Brain microvascular endothelial cell (primary cell): ENCODE results near the gene NRXN2.

ENCODE experiments used
- DNase-seq: peaks from one replicate; pipeline ENCODE4 v3.0.0-alpha.2; 2020
- H3K27ac ChIP-seq: fragments of 250-450 bp; sonication (Bioruptor Pico); 2 replicates; pipeline ENCODE4 v1.5.1; 2020; ENCODE audit warnings: mild to moderate bottlenecking, moderate library complexity
- H3K27me3 ChIP-seq: fragments of 250-450 bp; sonication (Bioruptor Pico); replicated peaks from 2 replicates; pipeline ENCODE4 v1.5.1; 2020; ENCODE audit warnings: mild to moderate bottlenecking
- H3K36me3 ChIP-seq: fragments of 250-450 bp; sonication (Bioruptor Pico); replicated peaks from 2 replicates; pipeline ENCODE4 v1.5.1; 2020; ENCODE audit warnings: mild to moderate bottlenecking
- H3K4me3 ChIP-seq: 2 replicates; pipeline ENCODE4 v1.5.1; 2011; ENCODE audit warnings: low read depth, mild to moderate bottlenecking, control low read depth, low read length, moderate library complexity
- in situ Hi-C: cut with HindIII; loops from 2 replicates; pipeline ENCODE4 v1.10.0; 2017; ENCODE audit warnings: low sequenced_read_pairs, low pct_ligation_motif_present
- TF ChIP-seq, protein P1 (sequence below): IDR thresholded peaks from 2 replicates; pipeline ENCODE4 v1.5.1; 2011; ENCODE audit warnings: low read depth, mild to moderate bottlenecking, moderate library complexity, low read length, control low read depth, inconsistent platforms; ENCODE audit errors: missing control alignments

NRXN2 gene

DNA sequence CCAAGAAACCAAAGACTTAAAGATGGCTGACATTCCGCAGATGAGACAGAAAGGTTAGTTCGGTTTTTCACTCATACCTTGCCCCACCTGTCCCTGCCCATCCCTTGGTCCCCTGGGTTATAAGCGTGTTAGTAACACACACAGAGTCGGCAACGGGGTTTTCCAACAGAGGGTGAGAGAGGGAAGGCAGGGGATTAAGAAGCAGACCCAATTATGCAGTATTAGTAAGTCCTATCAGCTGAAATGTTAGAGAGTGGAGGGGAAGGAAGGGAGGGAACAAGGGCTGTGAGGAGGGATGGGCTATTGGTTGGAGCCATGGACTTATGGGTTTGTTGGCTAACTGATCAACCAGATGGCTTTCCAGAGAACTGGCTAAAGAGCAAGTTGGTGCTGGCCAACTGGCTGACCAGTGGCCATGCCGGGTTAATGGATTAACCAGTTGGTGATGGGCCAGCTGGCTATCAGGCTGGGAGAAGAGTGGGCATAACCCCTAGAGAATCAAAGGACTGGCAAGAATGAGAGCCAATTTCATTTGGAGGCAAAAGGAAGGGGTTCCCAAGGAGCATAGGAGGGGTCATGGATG is 45.5 kb downstream of the NRXN2 start:
- peaks cover 2% of the 10 kb centered on the region for H3K27me3 ChIP-seq
- H3K4me3 ChIP-seq = no peak overlapping the region
- in situ Hi-C loops = no loop called here
- no peaks in the 10 kb centered on the region for H3K36me3 ChIP-seq
- TF ChIP-seq, protein P1, sequence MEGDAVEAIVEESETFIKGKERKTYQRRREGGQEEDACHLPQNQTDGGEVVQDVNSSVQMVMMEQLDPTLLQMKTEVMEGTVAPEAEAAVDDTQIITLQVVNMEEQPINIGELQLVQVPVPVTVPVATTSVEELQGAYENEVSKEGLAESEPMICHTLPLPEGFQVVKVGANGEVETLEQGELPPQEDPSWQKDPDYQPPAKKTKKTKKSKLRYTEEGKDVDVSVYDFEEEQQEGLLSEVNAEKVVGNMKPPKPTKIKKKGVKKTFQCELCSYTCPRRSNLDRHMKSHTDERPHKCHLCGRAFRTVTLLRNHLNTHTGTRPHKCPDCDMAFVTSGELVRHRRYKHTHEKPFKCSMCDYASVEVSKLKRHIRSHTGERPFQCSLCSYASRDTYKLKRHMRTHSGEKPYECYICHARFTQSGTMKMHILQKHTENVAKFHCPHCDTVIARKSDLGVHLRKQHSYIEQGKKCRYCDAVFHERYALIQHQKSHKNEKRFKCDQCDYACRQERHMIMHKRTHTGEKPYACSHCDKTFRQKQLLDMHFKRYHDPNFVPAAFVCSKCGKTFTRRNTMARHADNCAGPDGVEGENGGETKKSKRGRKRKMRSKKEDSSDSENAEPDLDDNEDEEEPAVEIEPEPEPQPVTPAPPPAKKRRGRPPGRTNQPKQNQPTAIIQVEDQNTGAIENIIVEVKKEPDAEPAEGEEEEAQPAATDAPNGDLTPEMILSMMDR = no peak
- H3K27ac ChIP-seq = no peak overlapping the region
- DNase-seq = no peak

DNA sequence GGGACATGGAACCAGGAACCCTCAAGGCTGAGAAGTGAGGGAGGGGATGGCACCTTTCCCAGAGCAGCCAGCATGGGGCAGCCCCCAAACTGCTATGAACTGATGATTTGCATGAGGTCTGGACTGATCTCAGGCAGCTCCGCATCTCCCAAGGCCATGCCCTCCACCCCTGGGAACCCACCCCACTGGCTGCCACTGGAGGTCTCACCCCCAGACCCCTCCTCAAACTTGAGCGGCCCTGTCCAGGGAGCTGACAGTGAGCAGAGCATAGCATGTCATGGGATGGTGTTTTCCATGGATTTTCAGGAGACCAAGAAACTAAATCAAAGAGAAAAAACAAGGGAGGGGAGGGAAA is 46.8 kb downstream of the NRXN2 start:
- in situ Hi-C loops = no loop called here
- no peak overlapping the region for H3K4me3 ChIP-seq
- no peak for DNase-seq
- no peak overlapping the region for H3K27ac ChIP-seq
- TF ChIP-seq, protein P1 = no peak
- H3K36me3 ChIP-seq = no peaks in the 10 kb centered on the region
- H3K27me3 ChIP-seq = peaks cover 2% of the 10 kb centered on the region

DNA sequence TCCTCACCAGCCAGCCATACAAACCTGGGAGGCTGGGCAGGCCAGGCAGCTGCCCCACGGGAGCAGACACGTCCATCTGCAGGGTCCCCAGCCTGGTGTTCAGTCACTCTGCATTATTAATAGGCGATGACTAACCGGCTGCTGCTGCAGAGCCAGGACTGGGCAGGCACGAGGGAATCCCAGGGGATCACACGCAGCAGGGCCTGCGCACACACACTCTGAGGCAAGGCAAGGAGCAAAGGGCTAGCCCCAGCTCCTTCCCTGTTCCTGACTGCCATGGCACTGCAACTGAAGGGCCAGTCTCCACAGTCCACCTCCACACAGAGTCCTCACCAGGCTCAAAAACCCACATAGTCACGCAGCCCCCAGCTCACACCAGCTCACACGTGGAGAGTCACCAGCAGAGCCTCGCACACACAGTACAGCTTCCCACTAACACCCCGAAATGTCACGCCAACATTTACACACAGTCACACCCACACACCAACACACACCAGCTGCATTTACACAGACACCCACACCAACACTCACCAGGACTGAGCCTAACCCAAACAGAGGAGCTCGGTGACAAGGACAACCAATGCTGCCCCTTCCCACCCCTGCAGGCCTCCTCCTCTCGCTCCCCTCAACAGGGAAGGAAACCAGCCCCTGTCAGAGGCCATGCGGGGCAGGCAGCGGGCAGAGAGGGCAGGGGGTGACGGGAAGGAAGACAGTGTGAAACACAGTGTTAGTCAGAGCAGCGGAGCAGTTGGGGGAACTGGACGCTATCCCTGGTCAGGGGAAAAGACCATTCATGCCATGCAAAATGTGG is 47.3 kb downstream of the NRXN2 start:
- TF ChIP-seq, protein P1 = no peak
- peak; percentile 94 for DNase-seq
- H3K27me3 ChIP-seq = peaks cover 6% of the 10 kb centered on the region
- no peaks in the 10 kb centered on the region for H3K36me3 ChIP-seq
- no peak overlapping the region for H3K4me3 ChIP-seq
- H3K27ac ChIP-seq = no peak overlapping the region
- in situ Hi-C loops = no loop called here

DNA sequence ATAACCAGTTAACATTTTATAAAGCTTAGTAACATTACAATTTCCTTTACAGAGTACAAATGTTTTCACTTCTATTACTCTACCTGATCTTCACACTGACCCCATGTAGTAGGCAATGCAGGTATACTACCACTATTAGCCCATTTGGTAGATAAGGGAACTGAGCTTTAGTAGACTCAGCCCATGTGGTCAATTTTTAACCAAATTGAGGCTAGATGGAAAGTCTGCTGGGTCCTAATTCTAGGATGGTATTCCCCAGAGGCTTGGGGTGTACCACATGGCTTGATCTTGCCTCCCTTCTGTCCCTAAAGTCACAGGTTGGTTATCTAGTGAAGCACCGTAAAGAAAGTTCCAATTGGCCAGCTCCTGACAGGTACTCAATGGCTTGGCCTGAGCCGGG is 48.2 kb downstream of the NRXN2 start:
- Histone ChIP-seq H3K27me3 (peaks cover 6% of the 10 kb centered on the region), H3K27ac (no peak overlapping the region), H3K4me3 (no peak overlapping the region), H3K36me3 (no peaks in the 10 kb centered on the region)
- TF ChIP-seq, protein P1 = no peak
- DNase-seq = no peak
- in situ Hi-C loops = no loop called here

- TF ChIP-seq, protein P1 = no peak
- peaks cover 5% of the 10 kb centered on the region for H3K27me3 ChIP-seq
Measured at GRCh38 chr11:64673279-64673678, 49.7 kb downstream of the NRXN2 start.

More at GRCh38 chr11:64673279-64673678, 49.7 kb downstream of the NRXN2 start:
- Histone ChIP-seq H3K36me3 (no peaks in the 10 kb centered on the region), H3K4me3 (no peak overlapping the region), H3K27ac (no peak overlapping the region)
- DNase-seq = no peak
- in situ Hi-C loops = no loop called here
